ENCODE measurements around the gene HCST.

HCST gene

DNA sequence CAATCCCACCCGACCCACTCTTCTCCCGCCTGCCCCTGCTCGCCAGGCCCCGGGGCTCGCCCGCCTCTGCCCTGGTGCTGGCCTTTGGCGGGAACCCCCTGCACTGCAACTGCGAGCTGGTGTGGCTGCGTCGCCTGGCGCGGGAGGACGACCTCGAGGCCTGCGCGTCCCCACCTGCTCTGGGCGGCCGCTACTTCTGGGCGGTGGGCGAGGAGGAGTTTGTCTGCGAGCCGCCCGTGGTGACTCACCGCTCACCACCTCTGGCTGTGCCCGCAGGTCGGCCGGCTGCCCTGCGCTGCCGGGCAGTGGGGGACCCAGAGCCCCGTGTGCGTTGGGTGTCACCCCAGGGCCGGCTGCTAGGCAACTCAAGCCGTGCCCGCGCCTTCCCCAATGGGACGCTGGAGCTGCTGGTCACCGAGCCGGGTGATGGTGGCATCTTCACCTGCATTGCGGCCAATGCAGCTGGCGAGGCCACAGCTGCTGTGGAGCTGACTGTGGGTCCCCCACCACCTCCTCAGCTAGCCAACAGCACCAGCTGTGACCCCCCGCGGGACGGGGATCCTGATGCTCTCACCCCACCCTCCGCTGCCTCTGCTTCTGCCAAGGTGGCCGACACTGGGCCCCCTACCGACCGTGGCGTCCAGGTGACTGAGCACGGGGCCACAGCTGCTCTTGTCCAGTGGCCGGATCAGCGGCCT, 37.9 kb downstream of the HCST start:
- Histone ChIP-seq H3K9ac (ENCODE audit: low read depth, low read length) (no peak overlapping the region), H3K4me1 (ENCODE audit: insufficient read depth, low read length) (0 out of 2 replicates have a peak, but pooled peaks cover 4% of the 10 kb centered on the region), H3K4me3 (ENCODE audit: low read length) (no peak overlapping the region), H3K27ac (ENCODE audit: low read length) (no peak overlapping the region), H3K36me3 (ENCODE audit: insufficient read depth, low read depth, low read length) (peaks cover 9% of the 10 kb centered on the region; the same call in 1 of the 2 replicates), H3K9me3 (ENCODE audit: insufficient read depth, low read depth, low read length) (no peaks in the 10 kb centered on the region), H3K27me3 (ENCODE audit: insufficient read depth, low read length) (no peaks in the 10 kb centered on the region)

- Histone ChIP-seq H3K9ac (ENCODE audit: low read depth, low read length) (no peak overlapping the region), H3K9me3 (ENCODE audit: insufficient read depth, low read depth, low read length) (no peaks in the 10 kb centered on the region), H3K27me3 (ENCODE audit: insufficient read depth, low read length) (no peaks in the 10 kb centered on the region), H3K4me3 (ENCODE audit: low read length) (no peak overlapping the region), H3K27ac (ENCODE audit: low read length) (no peak overlapping the region), H3K4me1 (ENCODE audit: insufficient read depth, low read length) (0 out of 2 replicates have a peak, but pooled peaks cover 2% of the 10 kb centered on the region), H3K36me3 (ENCODE audit: insufficient read depth, low read depth, low read length) (peaks cover 9% of the 10 kb centered on the region; the same call in 1 of the 2 replicates)
Measured at GRCh38 chr19:35940839-35941238, 38.5 kb downstream of the HCST start.

DNA sequence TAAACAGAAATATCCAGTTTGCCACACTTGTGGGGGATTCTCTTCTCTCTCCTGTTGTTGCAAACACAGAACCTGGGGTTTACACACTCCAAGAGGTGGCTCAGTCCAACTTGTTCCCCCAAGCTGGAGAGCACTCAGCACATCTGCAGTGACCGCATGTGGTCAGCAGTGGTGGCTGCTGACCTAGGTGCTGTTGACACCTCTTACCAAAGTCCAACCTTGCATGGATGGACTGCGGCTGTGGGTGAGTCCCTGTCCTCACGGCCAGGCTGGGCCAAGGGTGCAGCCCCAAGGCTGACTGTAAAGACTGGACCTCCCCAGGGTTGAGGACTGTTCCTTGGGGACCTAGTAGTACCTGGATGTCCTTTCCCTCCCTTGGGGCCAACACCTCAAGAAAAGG, 39.9 kb downstream of the HCST start:
- Histone ChIP-seq H3K9ac (ENCODE audit: low read depth, low read length) (no peak overlapping the region), H3K27ac (ENCODE audit: low read length) (no peak overlapping the region), H3K4me3 (ENCODE audit: low read length) (no peak overlapping the region), H3K9me3 (ENCODE audit: insufficient read depth, low read depth, low read length) (no peaks in the 10 kb centered on the region), H3K4me1 (ENCODE audit: insufficient read depth, low read length) (no peaks in the 10 kb centered on the region), H3K36me3 (ENCODE audit: insufficient read depth, low read depth, low read length) (peaks cover 9% of the 10 kb centered on the region; the same call in 1 of the 2 replicates), H3K27me3 (ENCODE audit: insufficient read depth, low read length) (no peaks in the 10 kb centered on the region)

GRCh38 chr19:35943321-35944301, 41.3 kb downstream of the HCST start:
- no peaks in the 10 kb centered on the region for H3K27me3 ChIP-seq (ENCODE audit: insufficient read depth, low read length)
- no peaks in the 10 kb centered on the region for H3K4me1 ChIP-seq (ENCODE audit: insufficient read depth, low read length)
- peaks cover 9% of the 10 kb centered on the region; the same call in 1 of the 2 replicates for H3K36me3 ChIP-seq (ENCODE audit: insufficient read depth, low read depth, low read length)
- no peaks in the 10 kb centered on the region for H3K9me3 ChIP-seq (ENCODE audit: insufficient read depth, low read depth, low read length)
- H3K27ac ChIP-seq (ENCODE audit: low read length), result no peak overlapping the region
- H3K4me3 ChIP-seq (ENCODE audit: low read length), result no peak overlapping the region
- H3K9ac ChIP-seq (ENCODE audit: low read depth, low read length), result no peak overlapping the region

GRCh38 chr19:35944556-35944955, 42.2 kb downstream of the HCST start:
- no peak overlapping the region for H3K4me3 ChIP-seq (ENCODE audit: low read length)
- no peak overlapping the region for H3K9ac ChIP-seq (ENCODE audit: low read depth, low read length)

GRCh38 chr19:35945121-35945790, 42.9 kb downstream of the HCST start:
- Histone ChIP-seq H3K9ac (ENCODE audit: low read depth, low read length) (no peak overlapping the region), H3K27ac (ENCODE audit: low read length) (no peak overlapping the region), H3K36me3 (ENCODE audit: insufficient read depth, low read depth, low read length) (peaks cover 9% of the 10 kb centered on the region; the same call in 1 of the 2 replicates), H3K4me3 (ENCODE audit: low read length) (no peak overlapping the region), H3K9me3 (ENCODE audit: insufficient read depth, low read depth, low read length) (no peaks in the 10 kb centered on the region), H3K4me1 (ENCODE audit: insufficient read depth, low read length) (no peaks in the 10 kb centered on the region), H3K27me3 (ENCODE audit: insufficient read depth, low read length) (no peaks in the 10 kb centered on the region)

More at GRCh38 chr19:35944556-35944955, 42.2 kb downstream of the HCST start:
- no peaks in the 10 kb centered on the region for H3K27me3 ChIP-seq (ENCODE audit: insufficient read depth, low read length)
- no peaks in the 10 kb centered on the region for H3K4me1 ChIP-seq (ENCODE audit: insufficient read depth, low read length)
- peaks cover 9% of the 10 kb centered on the region; the same call in 1 of the 2 replicates for H3K36me3 ChIP-seq (ENCODE audit: insufficient read depth, low read depth, low read length)
- H3K9me3 ChIP-seq (ENCODE audit: insufficient read depth, low read depth, low read length), result no peaks in the 10 kb centered on the region
- no peak overlapping the region for H3K27ac ChIP-seq (ENCODE audit: low read length)

- Histone ChIP-seq H3K4me3 (ENCODE audit: low read length) (no peak overlapping the region), H3K9ac (ENCODE audit: low read depth, low read length) (no peak overlapping the region), H3K9me3 (ENCODE audit: insufficient read depth, low read depth, low read length) (no peaks in the 10 kb centered on the region), H3K27ac (ENCODE audit: low read length) (no peak overlapping the region), H3K27me3 (ENCODE audit: insufficient read depth, low read length) (no peaks in the 10 kb centered on the region), H3K36me3 (ENCODE audit: insufficient read depth, low read depth, low read length) (0 out of 2 replicates have a peak, but pooled peaks cover 9% of the 10 kb centered on the region), H3K4me1 (ENCODE audit: insufficient read depth, low read length) (no peaks in the 10 kb centered on the region)
Measured at GRCh38 chr19:35946203-35946602, 43.9 kb downstream of the HCST start.

DNA sequence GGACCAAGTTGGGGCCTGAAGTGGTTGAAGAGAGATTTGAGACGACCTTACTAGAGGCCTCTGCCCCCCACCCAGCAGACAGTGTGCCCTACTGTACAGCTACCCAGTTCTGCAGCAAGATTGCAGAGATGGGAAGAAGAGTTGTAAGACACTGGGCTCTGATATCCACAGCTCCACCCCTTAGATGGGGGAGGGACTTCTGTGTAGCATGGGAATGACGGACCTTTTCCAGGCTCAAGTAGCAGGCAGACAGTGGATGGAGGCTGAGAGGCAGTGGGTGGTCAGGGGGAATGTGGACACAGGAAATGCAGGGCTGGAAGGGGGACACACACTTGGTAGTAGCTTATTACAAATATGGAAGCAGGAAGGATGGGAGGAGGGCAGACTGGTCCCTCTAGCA, 46.8 kb downstream of the HCST start:
- Histone ChIP-seq H3K27me3 (ENCODE audit: insufficient read depth, low read length) (no peaks in the 10 kb centered on the region), H3K36me3 (ENCODE audit: insufficient read depth, low read depth, low read length) (no peaks in the 10 kb centered on the region), H3K4me3 (ENCODE audit: low read length) (no peak overlapping the region), H3K4me1 (ENCODE audit: insufficient read depth, low read length) (no peaks in the 10 kb centered on the region; the same call in 1 of the 2 replicates), H3K9me3 (ENCODE audit: insufficient read depth, low read depth, low read length) (no peaks in the 10 kb centered on the region), H3K9ac (ENCODE audit: low read depth, low read length) (no peak overlapping the region), H3K27ac (ENCODE audit: low read length) (no peak overlapping the region)

All from iPS-20b (cell line).